ENCODE measurements around the gene USP17L29.
"Not testable (repeated sequence)": the region's sequence is repeated elsewhere in the genome, so short reads cannot be mapped to it uniquely, and the experiment has no call there.

DNA sequence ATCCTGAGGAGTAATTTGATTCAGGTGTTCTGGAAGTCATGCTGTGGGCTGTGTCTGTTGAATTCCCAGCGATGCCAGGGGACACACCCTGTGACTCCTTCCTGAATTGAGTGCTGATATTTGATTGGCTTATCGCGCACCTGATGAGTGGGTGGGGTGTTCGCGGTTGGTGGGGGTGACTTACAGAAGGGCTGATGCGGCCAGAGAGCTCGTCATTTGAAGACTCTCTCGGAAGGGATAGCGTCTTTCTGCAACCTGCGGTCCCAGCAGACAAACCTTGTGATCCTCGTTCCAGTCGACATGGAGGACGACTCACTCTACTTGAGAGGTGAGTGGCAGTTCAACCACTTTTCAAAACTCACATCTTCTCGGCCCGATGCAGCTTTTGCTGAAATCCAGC is 23.8 kb upstream of the USP17L29 start, which contains the start of gene USP17L25:
- TF ChIP-seq CTCF (IDR thresholded peaks at IDR 0.05; ENCODE audit: low read length); EZH2 (IDR thresholded peaks at IDR 0.05; ENCODE audit: borderline replicate concordance, low read length): not testable (repeated sequence)
